Left ventricle myocardium superior (tissue), 1 donor: ENCODE results near the gene SBF2. TPM values are rescaled to one million over a fixed set of nuclear protein-coding genes. Genes with fewer than 3 reads are reported as not detected.
"Not testable (repeated sequence)": the region's sequence is repeated elsewhere in the genome, so short reads cannot be mapped to it uniquely, and the experiment has no call there.

Source experiments
- ATAC-seq: fragments of 200-7000 bp; cut with Tn5 transposase; one replicate; pipeline ENCODE4 v1.9.1; 2020; ENCODE audit warnings: mild to moderate bottlenecking, moderate library complexity
- DNase-seq: peaks from one replicate; pipeline ENCODE4 v3.0.0-alpha.2; 2020
- intact Hi-C: fragments of 100-400 bp; cut with micrococcal nuclease; formaldehyde crosslinking; loops from one replicate; pipeline ENCODE4 v1.11.0; 2022
- total RNA-seq: library from RNA; stranded (reverse); fragmentation: NEBNext Ultra II Directional; extraction: Animal tissue kit (Norgen Biotek cat#: 25700); gene quantifications from one replicate; pipeline ENCODE4 v1.2.1, GENCODE V29; 2021
- donor health status: DM: no; HTN: yes; CAD: no; lungs with severe emphysema.

The SBF2 gene
- total RNA-seq, 1 donor from 2014 or later, result 17.9 TPM

GRCh38 chr11:10231803-10232202, 62.2 kb downstream of the SBF2 start:
- ATAC-seq, DNase-seq, intact Hi-C loops: not testable (repeated sequence)

DNA sequence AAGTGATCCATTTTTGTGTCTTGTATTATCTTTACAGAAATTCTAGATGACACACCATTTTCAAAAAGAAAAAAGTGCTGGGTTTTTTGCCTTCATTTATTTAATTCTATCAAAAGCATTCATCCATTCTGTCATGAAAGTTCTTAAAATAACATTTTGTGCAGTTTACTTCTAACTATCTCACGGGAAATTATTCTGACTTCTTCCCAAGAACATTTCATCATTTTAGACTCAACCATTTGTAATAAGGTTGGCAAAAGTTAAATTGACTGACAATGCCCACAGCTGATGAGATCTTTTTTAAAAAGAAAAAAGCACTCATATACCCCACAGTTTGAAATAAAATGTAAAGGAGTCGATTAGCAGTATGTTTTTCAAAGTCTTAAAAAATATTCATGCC, 68.5 kb downstream of the SBF2 start:
- intact Hi-C loops, result no loop called here
- DNase-seq, result no peak
- ATAC-seq, result peak; percentile 18

DNA sequence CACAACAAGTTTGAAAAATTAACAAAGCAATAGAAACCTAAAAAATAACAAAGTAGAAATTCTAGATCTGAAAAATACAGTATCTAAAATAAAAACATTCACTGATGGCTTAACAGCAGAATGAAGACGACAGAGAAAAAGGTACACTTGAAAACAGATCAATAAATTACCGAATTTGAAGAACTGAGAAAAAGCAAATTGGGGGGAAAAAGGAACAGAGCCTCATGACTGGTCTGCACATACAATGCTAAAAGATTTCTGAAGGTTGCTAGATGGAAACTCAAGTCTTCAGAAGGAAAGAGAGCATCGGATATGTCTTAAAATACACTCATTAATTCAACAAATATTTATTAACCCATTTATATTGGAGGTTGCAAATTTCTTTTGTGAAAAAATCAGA, 71.6 kb downstream of the SBF2 start:
- DNase-seq, result no peak
- no peak for ATAC-seq
- intact Hi-C loops, result no loop called here

- ATAC-seq (no peak), DNase-seq (no peak)
- intact Hi-C loops, result no loop called here
Observed at GRCh38 chr11:10221342-10221741, 72.7 kb downstream of the SBF2 start.

- intact Hi-C loops, result no loop called here
- ATAC-seq, result no peak
- DNase-seq, result no peak
Observed at GRCh38 chr11:10211470-10211869, 82.5 kb downstream of the SBF2 start.

DNA sequence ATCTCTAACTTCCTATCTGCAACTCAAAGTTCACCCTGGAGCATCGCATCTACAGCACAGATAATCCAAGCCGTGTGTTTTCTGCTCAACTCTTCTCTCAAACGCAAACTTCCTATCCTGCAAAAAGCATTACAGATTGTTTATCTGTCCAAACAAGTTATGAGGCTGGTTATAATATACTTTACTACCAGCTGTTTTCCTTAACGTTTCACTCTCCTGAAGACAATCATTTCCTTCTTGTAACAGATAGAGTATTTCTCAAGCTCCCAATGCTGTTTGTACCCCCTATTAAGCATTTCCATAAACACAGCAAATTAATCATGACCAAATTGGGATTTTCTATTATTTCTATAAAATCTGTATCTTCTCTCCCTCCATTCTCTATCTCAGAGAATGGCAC, 84.7 kb downstream of the SBF2 start:
- DNase-seq, result no peak
- no peak for ATAC-seq
- intact Hi-C loops, result loop anchor here (5.0 kb wide), 1 partner anchor 98 kb away; the partner anchor contains the start of gene ADM

- DNase-seq, result no peak
- intact Hi-C loops, result loop anchor here (5.0 kb wide), 1 partner anchor 99 kb away; the partner anchor contains the start of gene ADM
- peak; percentile 60 for ATAC-seq
Observed at GRCh38 chr11:10208131-10208575, 85.9 kb downstream of the SBF2 start.

- intact Hi-C loops, result loop anchor here (5.0 kb wide), 1 partner anchor 101 kb away; the partner anchor contains the start of gene ADM
- peak; percentile 55 for ATAC-seq
Observed at GRCh38 chr11:10205928-10206327, 88.1 kb downstream of the SBF2 start.

GRCh38 chr11:10204021-10204420, 90.0 kb downstream of the SBF2 start:
- ATAC-seq (no peak), DNase-seq (no peak)
- intact Hi-C loops, result no loop called here

More at GRCh38 chr11:10205928-10206327, 88.1 kb downstream of the SBF2 start:
- no peak for DNase-seq

DNA sequence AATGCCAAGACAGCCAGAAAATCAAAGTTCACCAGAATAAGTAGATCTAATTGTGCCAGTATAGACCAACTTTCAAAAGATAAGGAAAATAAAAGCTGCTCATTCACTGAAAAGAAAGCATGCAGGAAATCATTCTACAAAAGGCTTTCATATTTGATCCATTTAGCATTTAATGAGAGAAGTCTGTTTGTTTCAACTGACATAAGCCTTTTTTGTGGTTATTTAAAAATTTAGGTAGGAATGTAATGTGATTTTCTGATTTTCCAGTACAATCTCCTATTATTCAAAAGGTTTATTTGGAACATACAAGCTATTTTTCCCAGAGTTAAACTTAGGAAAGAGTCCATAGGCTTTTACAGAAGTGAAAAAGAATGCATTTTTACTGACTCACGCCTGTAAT, 92.7 kb downstream of the SBF2 start:
- no peak for DNase-seq
- no peak for ATAC-seq
- intact Hi-C loops, result no loop called here

DNA sequence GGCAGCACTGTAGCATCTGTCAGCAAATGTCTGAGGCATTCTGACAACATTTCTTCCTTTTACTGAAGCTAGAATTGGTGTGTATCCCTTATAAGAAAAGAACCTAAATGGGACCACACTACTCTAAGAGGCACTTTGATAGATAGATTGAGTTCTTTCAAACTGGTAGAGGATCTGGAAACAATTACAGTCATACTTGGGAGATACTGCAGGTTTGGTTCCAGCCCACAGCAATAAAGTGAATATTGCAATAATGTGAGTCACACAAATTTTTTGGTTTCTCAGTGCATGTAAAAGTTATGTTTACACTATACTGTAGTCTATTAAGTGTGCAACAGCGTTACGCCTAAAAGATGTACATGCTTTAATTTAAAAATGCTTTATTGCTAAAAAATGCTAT, 96.9 kb downstream of the SBF2 start:
- intact Hi-C loops, result no loop called here
- DNase-seq, result no peak
- ATAC-seq, result no peak

GRCh38 chr11:10192036-10192435, 102.0 kb downstream of the SBF2 start:
- DNase-seq, result no peak
- intact Hi-C loops, result no loop called here

GRCh38 chr11:10181811-10182210, 112.2 kb downstream of the SBF2 start:
- intact Hi-C loops, result no loop called here
- ATAC-seq, result no peak
- no peak for DNase-seq

More at GRCh38 chr11:10192036-10192435, 102.0 kb downstream of the SBF2 start:
- ATAC-seq, result no peak

- no peak for ATAC-seq
- intact Hi-C loops, result no loop called here
- no peak for DNase-seq
Observed at GRCh38 chr11:10164621-10165020, 129.4 kb downstream of the SBF2 start.

GRCh38 chr11:10162222-10162621, 131.8 kb downstream of the SBF2 start:
- intact Hi-C loops, result no loop called here
- ATAC-seq, result no peak
- no peak for DNase-seq

- ATAC-seq, result no peak
- intact Hi-C loops, result no loop called here
- DNase-seq, result no peak
Observed at GRCh38 chr11:10160350-10160749, 133.7 kb downstream of the SBF2 start.

GRCh38 chr11:10158461-10158860, 135.6 kb downstream of the SBF2 start:
- DNase-seq (no peak), ATAC-seq (no peak)
- intact Hi-C loops, result no loop called here

GRCh38 chr11:10155793-10156490, 138.1 kb downstream of the SBF2 start:
- intact Hi-C loops, result no loop called here
- DNase-seq (peak; percentile 22), ATAC-seq (no peak)

DNA sequence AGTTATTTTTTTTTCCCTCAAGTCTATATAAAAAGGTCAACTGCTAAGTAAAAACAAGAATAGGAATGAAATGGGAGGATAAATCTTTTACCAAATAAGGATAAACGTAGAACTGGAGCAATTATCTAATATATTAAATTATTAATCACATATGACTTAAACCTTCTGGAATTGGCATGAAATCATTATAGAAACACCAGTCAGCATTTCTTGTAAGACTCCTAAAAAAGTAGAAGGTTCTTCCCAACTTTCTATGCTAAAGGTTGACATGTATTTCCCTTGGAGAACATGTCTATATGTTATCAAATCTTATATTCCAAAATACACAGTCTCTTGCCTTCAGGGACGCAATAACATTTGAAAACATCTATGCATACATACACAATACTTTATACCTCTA, 143.2 kb downstream of the SBF2 start:
- ATAC-seq, result no peak
- DNase-seq, result no peak
- intact Hi-C loops, result no loop called here

GRCh38 chr11:10149553-10149952, 144.5 kb downstream of the SBF2 start:
- no peak for DNase-seq
- intact Hi-C loops, result no loop called here
- no peak for ATAC-seq

DNA sequence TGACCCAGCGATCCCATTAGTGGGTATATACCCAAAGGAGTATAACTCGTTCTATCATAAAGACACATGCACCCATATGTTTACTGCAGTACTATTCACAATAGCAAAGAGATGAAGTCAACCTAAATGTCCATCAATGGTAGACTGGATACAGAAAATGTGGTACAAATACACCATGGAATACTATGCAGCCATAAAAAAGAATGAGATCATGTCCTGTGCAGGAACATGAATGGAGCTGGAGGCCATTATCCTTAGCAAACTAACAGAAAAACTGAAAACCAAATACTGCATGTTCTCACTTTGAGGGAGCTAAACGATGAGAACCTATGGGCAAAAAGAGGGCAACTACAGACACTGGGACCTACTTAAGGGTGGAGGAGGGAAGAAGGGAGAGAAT, 146.8 kb downstream of the SBF2 start:
- ATAC-seq, result no peak
- DNase-seq, result no peak
- intact Hi-C loops, result no loop called here
